ENCODE results near the gene MCTP1.

MCTP1 gene

GRCh38 chr5:94856257-94856800 lies 428.6 kb downstream of the MCTP1 start:
- Histone ChIP-seq H3K23ac (ENCODE audit: low read length in 2 of 2) (no peak overlapping the region), H2BK120ac (ENCODE audit: low read depth, low read length) (no peak overlapping the region), H2AFZ (ENCODE audit: low read depth, low read length) (no peak overlapping the region), H3K9me3 (ENCODE audit: control insufficient read depth, low read length) (no peaks in the 10 kb centered on the region), H3K4me2 (ENCODE audit: low read length, poor library complexity, severe bottlenecking) (no peak overlapping the region), H3K18ac (ENCODE audit: low read depth in 1 of 2, low read length in 2 of 2) (no peak overlapping the region), H2BK15ac (ENCODE audit: low read depth, poor library complexity, severe bottlenecking) (no peak overlapping the region), H3K4me1 (ENCODE audit: control insufficient read depth, insufficient read depth, low read depth, low read length) (no peaks in the 10 kb centered on the region), H2AK5ac (ENCODE audit: low read length, severe bottlenecking) (no peak overlapping the region), H2BK5ac (ENCODE audit: low read depth, low read length, poor library complexity, severe bottlenecking) (no peak overlapping the region), H2BK12ac (ENCODE audit: low read length in 2 of 2) (no peak overlapping the region), H3K4me3 (ENCODE audit: insufficient read depth in 1 of 2, low read depth in 1 of 2, low read length in 2 of 2) (no peak overlapping the region), H4K8ac (ENCODE audit: low read length) (no peak overlapping the region), H3K9ac (ENCODE audit: low read length) (no peak overlapping the region), H3K4ac (ENCODE audit: low read depth in 1 of 2, low read length in 2 of 2) (no peak overlapping the region), H4K91ac (ENCODE audit: low read length) (no peak overlapping the region), H3K79me1 (replicated peaks; ENCODE audit: low read length, poor library complexity, severe bottlenecking) (no peaks in the 10 kb centered on the region), H3K27me3 (ENCODE audit: control insufficient read depth in 1 of 2, insufficient read depth in 1 of 2, low read length in 2 of 2) (no peaks in the 10 kb centered on the region), H3K36me3 (ENCODE audit: control insufficient read depth in 1 of 2, insufficient read depth in 2 of 2, low read depth in 1 of 2, low read length in 2 of 2) (no peaks in the 10 kb centered on the region), H3K14ac (ENCODE audit: low read length in 2 of 2) (no peak overlapping the region), H3K27ac (ENCODE audit: low read length, poor library complexity, severe bottlenecking) (no peak overlapping the region)
- WGBS: 100% methylated on average over 1 of the region's 3 CpGs
- DNase-seq: no peak

DNA sequence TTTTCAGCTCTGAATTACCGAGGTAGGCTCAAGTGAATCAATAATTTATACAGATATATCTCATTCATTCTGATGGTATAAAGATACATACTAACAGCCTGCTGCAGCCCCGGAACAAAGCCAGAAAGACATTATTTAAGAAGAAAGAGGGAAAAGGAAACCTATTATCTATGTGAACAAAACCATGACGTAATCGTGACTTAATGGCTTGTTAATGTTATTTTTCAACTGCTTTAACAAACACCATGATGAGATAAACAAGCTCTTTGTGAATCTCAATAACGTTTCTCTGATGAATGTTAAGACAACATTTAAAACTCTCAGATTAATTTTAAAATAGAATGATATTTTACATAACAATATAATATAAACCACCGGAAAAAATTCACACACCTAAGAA lies 429.4 kb downstream of the MCTP1 start:
- Histone ChIP-seq H3K4me2 (ENCODE audit: low read length, poor library complexity, severe bottlenecking) (no peak overlapping the region), H3K27ac (ENCODE audit: low read length, poor library complexity, severe bottlenecking) (no peak overlapping the region), H3K23ac (ENCODE audit: low read length in 2 of 2) (no peak overlapping the region), H3K9ac (ENCODE audit: low read length) (no peak overlapping the region), H3K79me1 (replicated peaks; ENCODE audit: low read length, poor library complexity, severe bottlenecking) (no peaks in the 10 kb centered on the region), H2BK120ac (ENCODE audit: low read depth, low read length) (no peak overlapping the region), H3K4ac (ENCODE audit: low read depth in 1 of 2, low read length in 2 of 2) (no peak overlapping the region), H2BK5ac (ENCODE audit: low read depth, low read length, poor library complexity, severe bottlenecking) (no peak overlapping the region), H3K18ac (ENCODE audit: low read depth in 1 of 2, low read length in 2 of 2) (no peak overlapping the region), H4K91ac (ENCODE audit: low read length) (no peak overlapping the region), H3K4me1 (ENCODE audit: control insufficient read depth, insufficient read depth, low read depth, low read length) (no peaks in the 10 kb centered on the region), H3K36me3 (ENCODE audit: control insufficient read depth in 1 of 2, insufficient read depth in 2 of 2, low read depth in 1 of 2, low read length in 2 of 2) (no peaks in the 10 kb centered on the region), H3K27me3 (ENCODE audit: control insufficient read depth in 1 of 2, insufficient read depth in 1 of 2, low read length in 2 of 2) (no peaks in the 10 kb centered on the region), H3K4me3 (ENCODE audit: insufficient read depth in 1 of 2, low read depth in 1 of 2, low read length in 2 of 2) (no peak overlapping the region), H2BK15ac (ENCODE audit: low read depth, poor library complexity, severe bottlenecking) (no peak overlapping the region), H2AK5ac (ENCODE audit: low read length, severe bottlenecking) (no peak overlapping the region), H3K9me3 (ENCODE audit: control insufficient read depth, low read length) (no peaks in the 10 kb centered on the region), H2AFZ (ENCODE audit: low read depth, low read length) (no peak overlapping the region), H2BK12ac (ENCODE audit: low read length in 2 of 2) (no peak overlapping the region), H3K14ac (ENCODE audit: low read length in 2 of 2) (no peak overlapping the region), H4K8ac (ENCODE audit: low read length) (no peak overlapping the region)
- WGBS: no CpG with 5 or more reads among the region's 6 CpGs
- no peak for DNase-seq

GRCh38 chr5:94853120-94853519 lies 431.8 kb downstream of the MCTP1 start:
- peaks cover 1% of the 10 kb centered on the region for H3K79me1 ChIP-seq (replicated peaks; ENCODE audit: low read length, poor library complexity, severe bottlenecking)
- H3K4ac ChIP-seq (ENCODE audit: low read depth in 1 of 2, low read length in 2 of 2): no peak overlapping the region
- no peak overlapping the region for H2BK5ac ChIP-seq (ENCODE audit: low read depth, low read length, poor library complexity, severe bottlenecking)
- no peak overlapping the region for H3K9ac ChIP-seq (ENCODE audit: low read length)
- no peak overlapping the region for H3K23ac ChIP-seq (ENCODE audit: low read length in 2 of 2)
- H4K8ac ChIP-seq (ENCODE audit: low read length): no peak overlapping the region
- no peak overlapping the region for H2AK5ac ChIP-seq (ENCODE audit: low read length, severe bottlenecking)
- no peak overlapping the region for H2AFZ ChIP-seq (ENCODE audit: low read depth, low read length)
- H2BK12ac ChIP-seq (ENCODE audit: low read length in 2 of 2): no peak overlapping the region
- no peak for DNase-seq
- H3K27ac ChIP-seq (ENCODE audit: low read length, poor library complexity, severe bottlenecking): no peak overlapping the region
- no peak overlapping the region for H3K4me2 ChIP-seq (ENCODE audit: low read length, poor library complexity, severe bottlenecking)
- no CpG with 5 or more reads among the region's 2 CpGs for WGBS
- H3K36me3 ChIP-seq (ENCODE audit: control insufficient read depth in 1 of 2, insufficient read depth in 2 of 2, low read depth in 1 of 2, low read length in 2 of 2): no peaks in the 10 kb centered on the region
- no peaks in the 10 kb centered on the region for H3K27me3 ChIP-seq (ENCODE audit: control insufficient read depth in 1 of 2, insufficient read depth in 1 of 2, low read length in 2 of 2)
- H3K4me3 ChIP-seq (ENCODE audit: insufficient read depth in 1 of 2, low read depth in 1 of 2, low read length in 2 of 2): no peak overlapping the region
- H3K9me3 ChIP-seq (ENCODE audit: control insufficient read depth, low read length): no peaks in the 10 kb centered on the region
- H3K4me1 ChIP-seq (ENCODE audit: control insufficient read depth, insufficient read depth, low read depth, low read length): no peaks in the 10 kb centered on the region
- H4K91ac ChIP-seq (ENCODE audit: low read length): no peak overlapping the region
- no peak overlapping the region for H2BK120ac ChIP-seq (ENCODE audit: low read depth, low read length)
- no peak overlapping the region for H2BK15ac ChIP-seq (ENCODE audit: low read depth, poor library complexity, severe bottlenecking)
- no peak overlapping the region for H3K18ac ChIP-seq (ENCODE audit: low read depth in 1 of 2, low read length in 2 of 2)
- no peak overlapping the region for H3K14ac ChIP-seq (ENCODE audit: low read length in 2 of 2)

DNA sequence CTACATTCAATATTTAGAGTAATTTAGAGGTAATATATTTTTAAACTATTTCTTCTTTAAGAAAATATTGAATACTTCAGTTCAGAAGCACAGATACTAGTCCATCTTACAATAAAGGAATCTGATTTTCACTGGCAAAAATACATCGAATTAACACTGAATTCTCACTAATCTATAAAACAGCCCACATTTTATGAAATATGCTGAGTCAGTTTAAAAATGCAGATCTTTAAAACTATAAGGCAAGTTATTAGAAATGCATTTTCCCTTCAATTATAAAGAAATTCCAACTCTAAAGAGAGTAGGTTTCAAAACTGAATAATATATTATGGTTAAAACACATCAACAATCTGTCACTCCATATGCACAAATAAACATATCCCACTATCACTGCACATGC lies 433.9 kb downstream of the MCTP1 start:
- H3K36me3 ChIP-seq (ENCODE audit: control insufficient read depth in 1 of 2, insufficient read depth in 2 of 2, low read depth in 1 of 2, low read length in 2 of 2): peaks cover 0 to 4% of the 10 kb centered on the region in 2 experiments
- H4K91ac ChIP-seq (ENCODE audit: low read length): no peak overlapping the region
- H2BK5ac ChIP-seq (ENCODE audit: low read depth, low read length, poor library complexity, severe bottlenecking): no peak overlapping the region
- no peak overlapping the region for H3K4ac ChIP-seq (ENCODE audit: low read depth in 1 of 2, low read length in 2 of 2)
- H2AK5ac ChIP-seq (ENCODE audit: low read length, severe bottlenecking): no peak overlapping the region
- no peak overlapping the region for H2AFZ ChIP-seq (ENCODE audit: low read depth, low read length)
- H2BK15ac ChIP-seq (ENCODE audit: low read depth, poor library complexity, severe bottlenecking): no peak overlapping the region
- H3K14ac ChIP-seq (ENCODE audit: low read length in 2 of 2): no peak overlapping the region
- H3K4me3 ChIP-seq (ENCODE audit: insufficient read depth in 1 of 2, low read depth in 1 of 2, low read length in 2 of 2): no peak overlapping the region
- no peaks in the 10 kb centered on the region for H3K4me1 ChIP-seq (ENCODE audit: control insufficient read depth, insufficient read depth, low read depth, low read length)
- no peak overlapping the region for H3K9ac ChIP-seq (ENCODE audit: low read length)
- no peak overlapping the region for H2BK12ac ChIP-seq (ENCODE audit: low read length in 2 of 2)
- H3K4me2 ChIP-seq (ENCODE audit: low read length, poor library complexity, severe bottlenecking): no peak overlapping the region
- H4K8ac ChIP-seq (ENCODE audit: low read length): no peak overlapping the region
- H3K27me3 ChIP-seq (ENCODE audit: control insufficient read depth in 1 of 2, insufficient read depth in 1 of 2, low read length in 2 of 2): no peaks in the 10 kb centered on the region
- no peak overlapping the region for H2BK120ac ChIP-seq (ENCODE audit: low read depth, low read length)
- no peak overlapping the region for H3K23ac ChIP-seq (ENCODE audit: low read length in 2 of 2)
- no peak for DNase-seq
- peaks cover 3% of the 10 kb centered on the region for H3K79me1 ChIP-seq (replicated peaks; ENCODE audit: low read length, poor library complexity, severe bottlenecking)
- H3K27ac ChIP-seq (ENCODE audit: low read length, poor library complexity, severe bottlenecking): no peak overlapping the region
- 57% methylated on average over 1 of the region's 1 CpG for WGBS
- H3K18ac ChIP-seq (ENCODE audit: low read depth in 1 of 2, low read length in 2 of 2): no peak overlapping the region
- H3K9me3 ChIP-seq (ENCODE audit: control insufficient read depth, low read length): no peaks in the 10 kb centered on the region

Data from mesenchymal stem cell (in vitro differentiated cells and primary cell).